Measurements from ENCODE around the gene SEMA4D.

The SEMA4D gene

DNA sequence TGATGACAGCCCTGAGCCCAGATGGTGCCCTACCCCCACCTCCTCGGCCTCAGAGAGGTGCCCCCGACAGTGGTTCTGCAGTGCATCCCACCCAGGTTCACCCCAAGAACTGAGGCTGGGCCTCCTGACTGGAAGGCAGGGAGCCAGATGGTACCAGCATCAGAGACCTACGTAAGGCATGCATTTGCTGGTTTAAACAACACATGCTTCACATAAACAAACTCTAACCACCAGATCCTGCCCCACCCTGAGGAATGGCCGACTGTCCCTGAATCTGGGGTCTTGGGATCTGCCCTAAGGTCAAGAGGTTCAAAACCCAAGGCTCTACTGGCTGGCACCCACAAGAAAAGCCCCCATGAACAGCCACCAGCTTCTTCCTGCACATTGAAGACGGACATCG, 106.3 kb downstream of the SEMA4D start:
- TF ChIP-seq CTCF (IDR thresholded peaks at IDR 0.05; ENCODE audit: borderline replicate concordance, control extremely low read depth, extremely low read depth, insufficient read depth, missing control alignments) = no peak
- in situ Hi-C loops (cut with MboI; ENCODE audit: low sequenced_read_pairs, unreplicated experiment) = no loop called here
- no peak for DNase-seq (ENCODE audit: low spot score)

DNA sequence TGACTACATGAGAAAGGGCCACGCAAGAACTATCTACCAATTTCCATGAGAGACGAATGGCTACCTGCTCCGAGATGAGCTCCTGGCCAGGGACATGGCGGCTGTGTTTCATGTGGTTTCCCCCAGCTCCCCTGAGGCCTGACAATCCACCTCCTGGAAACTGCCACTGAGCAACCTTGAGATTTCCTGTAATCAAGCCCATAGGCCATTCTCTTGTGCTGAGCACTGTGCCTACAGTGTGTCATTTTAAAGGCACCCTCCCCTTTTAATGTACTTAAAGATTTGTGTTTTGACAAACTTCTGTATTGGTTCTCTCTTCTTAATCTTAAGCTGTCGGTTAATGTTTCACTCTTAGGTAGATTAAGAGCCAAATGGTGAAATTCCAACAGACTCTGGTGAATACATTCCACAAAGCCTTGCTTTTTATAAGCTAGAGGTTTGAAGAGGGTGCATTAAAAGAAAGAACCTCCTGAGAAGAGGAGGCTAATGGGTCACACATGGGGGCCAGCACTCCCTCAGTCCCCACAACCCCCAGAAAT, 107.3 kb downstream of the SEMA4D start:
- DNase-seq (ENCODE audit: low spot score) = no peak
- in situ Hi-C loops (cut with MboI; ENCODE audit: low sequenced_read_pairs, unreplicated experiment) = no loop called here
- no peak for TF ChIP-seq CTCF (IDR thresholded peaks at IDR 0.05; ENCODE audit: borderline replicate concordance, control extremely low read depth, extremely low read depth, insufficient read depth, missing control alignments)

DNA sequence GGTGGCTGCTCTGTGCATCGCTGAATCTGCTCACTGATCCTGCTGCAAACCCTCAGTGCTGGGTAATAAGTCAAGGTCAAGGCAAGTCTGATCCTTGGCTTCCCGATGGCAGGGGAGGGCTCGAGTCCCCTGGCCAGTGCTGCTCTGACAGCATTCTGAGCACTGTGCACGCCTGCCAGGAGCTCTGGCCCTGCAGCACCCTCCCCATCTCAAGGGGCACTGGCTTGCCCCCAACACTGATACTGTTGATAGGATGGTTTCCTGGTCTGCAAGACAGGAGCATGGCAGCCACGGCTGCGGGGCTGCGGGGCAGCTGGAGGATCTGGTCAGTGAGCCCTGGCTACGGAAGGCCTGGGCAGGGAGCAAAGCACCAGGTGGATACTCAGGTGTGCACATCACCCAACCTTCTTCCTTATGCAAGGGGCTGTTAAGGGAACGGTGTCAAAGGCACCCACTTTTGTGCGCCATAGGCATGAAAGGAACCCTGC, 107.8 kb downstream of the SEMA4D start:
- TF ChIP-seq CTCF (IDR thresholded peaks at IDR 0.05; ENCODE audit: borderline replicate concordance, control extremely low read depth, extremely low read depth, insufficient read depth, missing control alignments) = no peak
- DNase-seq (ENCODE audit: low spot score) = no peak
- in situ Hi-C loops (cut with MboI; ENCODE audit: low sequenced_read_pairs, unreplicated experiment) = no loop called here

GRCh38 chr9:89388868-89389177, 109.1 kb downstream of the SEMA4D start:
- DNase-seq (ENCODE audit: low spot score) = no peak
- in situ Hi-C loops (cut with MboI; ENCODE audit: low sequenced_read_pairs, unreplicated experiment) = no loop called here
- no peak for TF ChIP-seq CTCF (IDR thresholded peaks at IDR 0.05; ENCODE audit: borderline replicate concordance, control extremely low read depth, extremely low read depth, insufficient read depth, missing control alignments)

GRCh38 chr9:89388084-89388867, 109.6 kb downstream of the SEMA4D start:
- in situ Hi-C loops (cut with MboI; ENCODE audit: low sequenced_read_pairs, unreplicated experiment) = no loop called here
- no peak for DNase-seq (ENCODE audit: low spot score)
- no peak for TF ChIP-seq CTCF (IDR thresholded peaks at IDR 0.05; ENCODE audit: borderline replicate concordance, control extremely low read depth, extremely low read depth, insufficient read depth, missing control alignments)

DNA sequence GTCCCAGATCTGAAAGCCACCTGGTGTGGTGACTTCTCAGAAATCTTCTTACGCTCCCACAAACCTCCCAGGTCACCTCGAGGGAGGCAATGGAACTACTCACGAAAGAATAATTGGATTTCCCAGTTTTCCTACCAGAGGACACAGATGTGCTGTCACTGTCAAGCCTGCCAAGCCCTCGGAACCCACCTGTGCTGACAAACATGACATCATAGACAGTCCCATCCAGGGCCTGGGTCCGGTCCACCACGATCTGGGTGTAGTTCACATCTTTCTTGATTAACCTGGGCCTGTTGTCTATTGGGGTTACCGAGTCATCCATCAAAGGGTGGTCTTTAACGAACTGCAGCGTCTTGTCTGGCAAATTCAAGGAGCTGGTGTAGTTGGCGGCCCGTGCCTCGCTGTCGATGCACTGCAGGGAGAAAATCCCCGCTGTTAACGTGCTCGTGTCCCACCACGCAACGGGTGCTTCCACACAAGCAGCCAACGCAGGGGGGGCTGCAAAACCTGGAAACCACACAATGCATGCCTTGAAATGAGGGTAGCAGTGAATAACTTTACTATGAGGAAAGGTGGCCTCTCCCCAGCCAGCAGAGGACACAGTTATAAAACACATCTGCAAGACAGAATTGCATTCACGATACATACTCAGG, 110.6 kb downstream of the SEMA4D start:
- no peak for DNase-seq (ENCODE audit: low spot score)
- in situ Hi-C loops (cut with MboI; ENCODE audit: low sequenced_read_pairs, unreplicated experiment) = no loop called here
- no peak for TF ChIP-seq CTCF (IDR thresholded peaks at IDR 0.05; ENCODE audit: borderline replicate concordance, control extremely low read depth, extremely low read depth, insufficient read depth, missing control alignments)
